ENCODE results near the gene OVCA2. TPM values are rescaled to one million over a fixed set of nuclear protein-coding genes. Genes with fewer than 3 reads are reported as not detected.
A peak's percentile ranks its signal among the peaks of the same experiment; 100 is the strongest.

Gene OVCA2
- total RNA-seq, 4 donors from 2014 or later, result 36.6 to 51.5 (median 42.7) TPM

DNA sequence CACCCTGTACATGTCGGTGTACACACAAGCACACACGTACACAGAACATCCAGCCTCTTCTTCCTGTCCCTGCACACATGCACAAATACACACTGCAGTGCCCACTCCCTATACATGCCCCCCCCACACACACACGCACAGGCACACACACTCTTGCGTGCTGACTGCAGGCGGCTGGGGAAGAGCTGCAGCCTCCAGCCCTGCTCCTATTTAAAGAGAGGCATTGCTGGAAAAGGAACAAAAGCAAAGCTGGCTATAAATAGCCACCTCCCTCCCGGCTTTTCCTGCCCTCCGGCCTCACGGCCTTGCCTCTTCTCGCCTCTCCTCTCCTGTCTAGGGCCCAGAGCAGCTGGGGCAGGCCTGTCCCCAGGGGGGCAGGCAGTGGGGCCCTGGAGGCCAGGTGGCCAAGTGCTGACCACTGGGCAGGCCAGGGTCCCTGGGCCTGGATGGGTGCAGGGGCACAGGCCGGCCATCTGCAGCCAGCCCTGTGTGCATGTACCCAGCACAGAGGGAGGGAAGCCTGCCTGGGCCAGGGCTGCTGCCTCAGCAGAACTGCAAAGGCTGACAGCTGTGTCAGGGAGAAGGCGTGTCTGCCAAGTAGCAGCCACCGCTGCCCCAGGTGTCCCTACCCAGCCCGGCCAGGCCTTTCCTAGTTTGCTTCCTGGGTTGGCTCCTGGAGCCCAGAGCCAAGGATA is 42.1 kb upstream of the OVCA2 start:
- Histone ChIP-seq H3K4me1 (peaks cover 63% of the 10 kb centered on the region), H3K4me3 (peak overlapping the region; percentile 12), H3K27me3 (no peaks in the 10 kb centered on the region), H3K36me3 (no peaks in the 10 kb centered on the region), H3K27ac (peak overlapping the region; percentile 87), H3K9me3 (no peaks in the 10 kb centered on the region)
- TF ChIP-seq POLR2AphosphoS5 (IDR thresholded peaks at IDR 0.05), result no peak
- no peak for TF ChIP-seq POLR2A (IDR thresholded peaks at IDR 0.05)
- TF ChIP-seq, protein P1, sequence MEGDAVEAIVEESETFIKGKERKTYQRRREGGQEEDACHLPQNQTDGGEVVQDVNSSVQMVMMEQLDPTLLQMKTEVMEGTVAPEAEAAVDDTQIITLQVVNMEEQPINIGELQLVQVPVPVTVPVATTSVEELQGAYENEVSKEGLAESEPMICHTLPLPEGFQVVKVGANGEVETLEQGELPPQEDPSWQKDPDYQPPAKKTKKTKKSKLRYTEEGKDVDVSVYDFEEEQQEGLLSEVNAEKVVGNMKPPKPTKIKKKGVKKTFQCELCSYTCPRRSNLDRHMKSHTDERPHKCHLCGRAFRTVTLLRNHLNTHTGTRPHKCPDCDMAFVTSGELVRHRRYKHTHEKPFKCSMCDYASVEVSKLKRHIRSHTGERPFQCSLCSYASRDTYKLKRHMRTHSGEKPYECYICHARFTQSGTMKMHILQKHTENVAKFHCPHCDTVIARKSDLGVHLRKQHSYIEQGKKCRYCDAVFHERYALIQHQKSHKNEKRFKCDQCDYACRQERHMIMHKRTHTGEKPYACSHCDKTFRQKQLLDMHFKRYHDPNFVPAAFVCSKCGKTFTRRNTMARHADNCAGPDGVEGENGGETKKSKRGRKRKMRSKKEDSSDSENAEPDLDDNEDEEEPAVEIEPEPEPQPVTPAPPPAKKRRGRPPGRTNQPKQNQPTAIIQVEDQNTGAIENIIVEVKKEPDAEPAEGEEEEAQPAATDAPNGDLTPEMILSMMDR (IDR thresholded peaks at IDR 0.05), result no peak
- WGBS, result 18% methylated on average over 9 of the region's 13 CpGs
- DNase-seq (ENCODE audit: low spot score in 2 of 2), result peak in 1 of 2 donors; percentile 72

DNA sequence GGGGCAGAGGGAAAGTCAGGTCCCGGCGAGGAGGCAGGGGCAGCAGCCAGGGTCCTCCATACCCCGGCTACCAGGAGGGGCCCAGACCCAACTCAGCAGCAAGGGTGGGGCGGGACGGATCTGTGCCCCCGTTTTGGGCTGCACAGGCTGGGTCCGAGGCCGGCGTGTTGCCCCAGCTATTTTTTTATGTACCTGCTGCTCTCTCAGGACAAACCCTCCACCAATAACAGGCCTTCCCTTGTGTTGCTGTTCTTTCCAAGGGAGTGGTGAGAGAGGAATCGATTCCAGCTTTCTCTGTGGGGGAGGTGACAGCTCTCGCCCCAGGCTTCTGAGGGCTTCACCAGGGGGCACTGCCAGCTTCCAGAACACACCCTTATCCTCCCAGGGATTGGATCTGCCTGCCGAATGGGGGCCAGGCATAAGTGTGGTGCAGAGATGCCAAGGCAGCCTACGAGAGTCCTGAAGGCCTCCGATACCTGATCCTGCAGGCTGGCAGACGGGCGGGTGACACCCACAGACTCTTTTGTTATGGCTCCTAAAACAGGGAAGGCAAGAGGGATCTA is 39.0 kb upstream of the OVCA2 start:
- no peak for DNase-seq (ENCODE audit: low spot score in 2 of 2)
- WGBS, result 54% methylated on average over 9 of the region's 16 CpGs
- Histone ChIP-seq H3K4me3 (no peak overlapping the region), H3K36me3 (no peaks in the 10 kb centered on the region), H3K9me3 (no peaks in the 10 kb centered on the region), H3K27ac (peak overlapping the region; percentile 73), H3K4me1 (peaks cover 40% of the 10 kb centered on the region), H3K27me3 (no peaks in the 10 kb centered on the region)
- TF ChIP-seq POLR2AphosphoS5 (IDR thresholded peaks at IDR 0.05) (no peak), POLR2A (IDR thresholded peaks at IDR 0.05) (no peak), EP300 (IDR thresholded peaks at IDR 0.05) (no peak)
- TF ChIP-seq, protein P1 (IDR thresholded peaks at IDR 0.05), result no peak

DNA sequence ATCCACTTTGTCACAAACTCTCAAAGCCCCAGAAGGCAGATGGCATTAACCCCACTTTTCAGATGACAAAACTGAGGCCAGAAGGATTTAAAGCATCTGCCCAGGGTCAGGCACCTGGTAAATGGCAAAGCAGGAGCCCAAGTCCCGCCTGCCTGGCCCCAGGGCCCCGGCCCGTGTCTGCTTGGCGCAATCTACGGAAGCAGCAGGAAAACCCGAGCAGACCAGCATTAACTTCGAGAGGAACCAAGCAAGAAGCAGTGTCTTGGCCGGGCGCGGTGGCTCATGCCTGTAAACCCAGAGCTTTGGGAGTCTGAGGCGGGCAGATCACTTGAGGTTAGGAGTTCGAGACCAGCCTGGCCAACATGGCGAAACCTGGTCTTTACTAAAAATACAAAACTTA is 38.3 kb upstream of the OVCA2 start:
- 78% methylated on average over 13 of the region's 13 CpGs for WGBS
- H3K9me3 ChIP-seq, result no peaks in the 10 kb centered on the region
- no peak overlapping the region for H3K4me3 ChIP-seq
- TF ChIP-seq POLR2A (IDR thresholded peaks at IDR 0.05), result no peak
- TF ChIP-seq, protein P1 (IDR thresholded peaks at IDR 0.05), result no peak
- no peak for TF ChIP-seq POLR2AphosphoS5 (IDR thresholded peaks at IDR 0.05)
- TF ChIP-seq EP300 (IDR thresholded peaks at IDR 0.05), result no peak
- DNase-seq (ENCODE audit: low spot score in 2 of 2), result no peak
- no peaks in the 10 kb centered on the region for H3K27me3 ChIP-seq
- peaks cover 33% of the 10 kb centered on the region for H3K4me1 ChIP-seq
- H3K36me3 ChIP-seq, result no peaks in the 10 kb centered on the region
- peak overlapping the region; percentile 73 for H3K27ac ChIP-seq

DNA sequence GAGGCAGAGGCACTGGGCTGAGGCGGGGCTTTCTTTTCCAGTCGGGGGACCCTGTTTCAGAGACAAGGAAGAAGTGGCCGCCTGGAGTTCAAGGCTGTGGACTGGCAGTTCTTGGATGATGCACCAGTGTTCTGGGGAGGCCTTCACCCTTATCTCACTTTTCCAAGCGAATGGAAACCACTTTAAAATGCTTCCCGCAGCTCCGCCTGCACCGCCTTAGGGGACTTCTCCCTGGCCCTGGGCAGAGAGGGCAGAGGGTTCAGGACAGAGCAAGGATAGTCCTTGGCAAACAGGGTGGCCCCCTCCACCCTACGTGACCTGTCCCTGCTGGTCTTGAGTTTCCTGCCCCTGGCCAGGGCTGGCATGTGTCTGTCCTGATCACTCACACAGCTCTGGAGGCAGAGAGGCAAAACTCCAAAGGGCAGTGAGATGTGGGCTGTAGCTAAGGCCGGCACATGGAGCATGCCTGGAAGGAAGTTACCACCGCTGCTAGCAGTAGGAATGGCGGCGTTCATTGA is 37.3 kb upstream of the OVCA2 start:
- TF ChIP-seq POLR2AphosphoS5 (IDR thresholded peaks at IDR 0.05) (no peak), EP300 (IDR thresholded peaks at IDR 0.05) (no peak), POLR2A (IDR thresholded peaks at IDR 0.05) (no peak)
- TF ChIP-seq, protein P1 (IDR thresholded peaks at IDR 0.05), result no peak
- DNase-seq (ENCODE audit: low spot score in 2 of 2), result no peak
- Histone ChIP-seq H3K4me1 (peaks cover 23% of the 10 kb centered on the region), H3K27me3 (no peaks in the 10 kb centered on the region), H3K27ac (peak overlapping the region; percentile 8), H3K9me3 (no peaks in the 10 kb centered on the region), H3K36me3 (no peaks in the 10 kb centered on the region), H3K4me3 (no peak overlapping the region)
- WGBS, result 78% methylated on average over 11 of the region's 12 CpGs

DNA sequence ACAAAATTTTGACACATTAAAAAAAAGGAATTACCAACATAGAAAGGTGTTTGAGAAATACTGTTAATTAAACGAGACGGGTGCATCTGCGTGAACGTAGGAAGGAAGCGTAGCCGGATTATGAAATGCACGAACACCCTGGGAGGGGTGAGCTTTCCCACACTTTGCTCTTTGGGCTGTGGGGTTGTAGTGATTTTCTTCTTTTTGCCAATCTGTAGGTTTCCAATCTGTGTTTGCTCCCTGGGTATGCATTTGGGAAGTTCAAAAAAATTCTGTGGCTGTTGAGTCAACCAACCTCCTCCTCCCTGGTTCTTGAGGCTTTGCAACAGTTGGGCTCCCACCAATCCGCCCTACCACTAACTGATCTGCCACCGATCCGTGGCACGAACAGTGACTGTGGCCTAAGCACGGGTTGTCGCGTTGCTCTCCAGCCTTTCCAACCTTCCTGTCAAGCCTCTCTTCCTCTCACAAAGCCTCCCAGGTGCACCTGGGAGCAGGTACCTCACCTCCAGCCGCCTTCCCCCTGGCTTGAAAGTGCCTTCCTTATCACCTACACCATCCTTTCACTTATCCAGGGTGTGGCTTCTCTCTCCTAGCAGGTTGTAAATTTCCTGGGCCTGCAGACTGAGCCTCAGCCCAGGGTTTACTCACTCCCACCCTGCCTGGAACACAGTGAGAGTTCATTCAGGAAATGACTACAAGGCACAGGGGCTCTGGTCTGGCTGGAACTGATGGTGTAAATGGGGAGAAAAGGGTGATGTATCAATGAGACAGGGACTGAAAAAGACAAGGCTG is 33.3 kb upstream of the OVCA2 start:
- Histone ChIP-seq H3K9me3 (no peaks in the 10 kb centered on the region), H3K4me1 (peaks cover 33% of the 10 kb centered on the region), H3K36me3 (no peaks in the 10 kb centered on the region), H3K27ac (peak overlapping the region; percentile 36), H3K27me3 (no peaks in the 10 kb centered on the region), H3K4me3 (no peak overlapping the region)
- no peak for DNase-seq (ENCODE audit: low spot score in 2 of 2)
- TF ChIP-seq POLR2A (IDR thresholded peaks at IDR 0.05), result no peak
- TF ChIP-seq, protein P1 (IDR thresholded peaks at IDR 0.05), result no peak
- TF ChIP-seq POLR2AphosphoS5 (IDR thresholded peaks at IDR 0.05), result no peak
- TF ChIP-seq EP300 (IDR thresholded peaks at IDR 0.05), result no peak
- WGBS, result 64% methylated on average over 15 of the region's 15 CpGs

Measured in suprapubic skin (tissue), 4 donors.